Gastroesophageal sphincter (tissue), 3 donors: Measurements from ENCODE around the gene IFT74.

ENCODE experiments used
- EP300 ChIP-seq: sonication (generic); formaldehyde crosslinking; IDR thresholded peaks from one replicate; pipeline ENCODE4 v1.6.1; 2017; ENCODE audit warnings: antibody characterized with exemption, mild to moderate bottlenecking
- POLR2AphosphoS5 ChIP-seq: sonication (generic); formaldehyde crosslinking; IDR thresholded peaks from one replicate; pipeline ENCODE4 v1.6.1; 2017; ENCODE audit warnings: antibody characterized with exemption
- TF ChIP-seq, protein P1 (sequence below), 4 experiments: fragments of 200-600 bp in 2 of 4; fragments of 450-650 bp in 2 of 4; sonication (generic) in 1 of 4; IDR thresholded peaks; one replicate each; pipeline ENCODE4 v1.5.1; 2017 to 2019; ENCODE audit warnings: antibody characterized with exemption in 4 of 4, mild to moderate bottlenecking in 2 of 4, moderate library complexity in 2 of 4

DNA sequence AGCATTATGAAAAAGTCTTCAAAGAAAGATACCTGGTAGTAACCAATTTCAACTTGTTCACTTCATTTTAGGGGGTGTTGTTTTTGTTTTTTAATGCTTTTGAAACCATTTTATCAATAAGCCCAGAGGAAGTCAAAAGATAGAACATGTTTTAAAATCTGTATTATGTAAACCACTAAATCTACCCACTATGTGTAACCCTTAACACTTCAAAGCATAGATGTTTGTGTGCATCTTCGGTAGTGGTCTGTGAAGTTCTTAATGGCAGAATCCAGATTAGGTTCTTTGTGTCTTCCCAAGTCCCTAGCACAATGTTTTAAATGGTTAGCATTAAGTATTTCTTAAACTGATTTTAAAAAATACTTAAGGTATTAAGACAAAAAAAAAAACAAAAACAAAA lies 15.4 kb upstream of the IFT74 start:
- TF ChIP-seq POLR2AphosphoS5 (no peak), EP300 (no peak)
- TF ChIP-seq, protein P1, sequence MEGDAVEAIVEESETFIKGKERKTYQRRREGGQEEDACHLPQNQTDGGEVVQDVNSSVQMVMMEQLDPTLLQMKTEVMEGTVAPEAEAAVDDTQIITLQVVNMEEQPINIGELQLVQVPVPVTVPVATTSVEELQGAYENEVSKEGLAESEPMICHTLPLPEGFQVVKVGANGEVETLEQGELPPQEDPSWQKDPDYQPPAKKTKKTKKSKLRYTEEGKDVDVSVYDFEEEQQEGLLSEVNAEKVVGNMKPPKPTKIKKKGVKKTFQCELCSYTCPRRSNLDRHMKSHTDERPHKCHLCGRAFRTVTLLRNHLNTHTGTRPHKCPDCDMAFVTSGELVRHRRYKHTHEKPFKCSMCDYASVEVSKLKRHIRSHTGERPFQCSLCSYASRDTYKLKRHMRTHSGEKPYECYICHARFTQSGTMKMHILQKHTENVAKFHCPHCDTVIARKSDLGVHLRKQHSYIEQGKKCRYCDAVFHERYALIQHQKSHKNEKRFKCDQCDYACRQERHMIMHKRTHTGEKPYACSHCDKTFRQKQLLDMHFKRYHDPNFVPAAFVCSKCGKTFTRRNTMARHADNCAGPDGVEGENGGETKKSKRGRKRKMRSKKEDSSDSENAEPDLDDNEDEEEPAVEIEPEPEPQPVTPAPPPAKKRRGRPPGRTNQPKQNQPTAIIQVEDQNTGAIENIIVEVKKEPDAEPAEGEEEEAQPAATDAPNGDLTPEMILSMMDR (IDR thresholded peaks at IDR 0.05), result no peak
